ENCODE results near the gene AKT3. TPM values are rescaled to one million over a fixed set of nuclear protein-coding genes. Genes with fewer than 3 reads are reported as not detected.

AKT3 gene
- total RNA-seq, 2 experiments from 2014 or later: 29.3 to 34.6 TPM

- H3K27me3 Mint-ChIP-seq: no peaks in the 10 kb centered on the region
- peaks cover 20% of the 10 kb centered on the region for H3K4me1 Mint-ChIP-seq
- intact Hi-C loops (cut with DNase I, micrococcal nuclease): no loop called here
- peaks cover 7% of the 10 kb centered on the region for H3K36me3 Mint-ChIP-seq (ENCODE audit: low read depth)
- H3K27ac Mint-ChIP-seq: no peak overlapping the region
- CTCF ChIA-PET: interaction anchor here (0.6 to 1.5 kb wide), 7 partner anchors 8 to 873 kb away, joined by 3 to 5 read pairs (median 3); no protein-coding TSS in a partner anchor
- H3K4me3 Mint-ChIP-seq: no peak overlapping the region
- no peak for ATAC-seq
- POLR2A ChIA-PET: interaction anchor here (0.6 kb wide), 1 partner anchor 238 kb away, joined by 5 read pairs; no protein-coding TSS in a partner anchor
- no peaks in the 10 kb centered on the region for H3K9me3 Mint-ChIP-seq (ENCODE audit: low read depth)
- no peak for DNase-seq
These were observed 117.9 kb downstream of the AKT3 start for GRCh38 chr1:243731974-243732625.

GRCh38 chr1:243731301-243731891 is 118.6 kb downstream of the AKT3 start:
- no peak for DNase-seq
- ChIA-PET POLR2A (no interaction called here), CTCF (interaction anchor here (0.6 to 1.5 kb wide), 7 partner anchors 9 to 874 kb away, joined by 3 to 5 read pairs (median 3); no protein-coding TSS in a partner anchor)
- no peaks in the 10 kb centered on the region for H3K27me3 Mint-ChIP-seq
- H3K27ac Mint-ChIP-seq: no peak overlapping the region
- peaks cover 13% of the 10 kb centered on the region for H3K4me1 Mint-ChIP-seq
- peaks cover 7% of the 10 kb centered on the region for H3K36me3 Mint-ChIP-seq (ENCODE audit: low read depth)
- H3K4me3 Mint-ChIP-seq: no peak overlapping the region
- ATAC-seq: no peak
- H3K9me3 Mint-ChIP-seq (ENCODE audit: low read depth): no peaks in the 10 kb centered on the region
- intact Hi-C loops (cut with DNase I, micrococcal nuclease): no loop called here

- H3K36me3 Mint-ChIP-seq (ENCODE audit: low read depth): peaks cover 7% of the 10 kb centered on the region
- intact Hi-C loops (cut with DNase I, micrococcal nuclease): no loop called here
- H3K4me1 Mint-ChIP-seq: peaks cover 9% of the 10 kb centered on the region
- DNase-seq (no peak), ATAC-seq (no peak)
- no peak overlapping the region for H3K27ac Mint-ChIP-seq
- H3K4me3 Mint-ChIP-seq: no peak overlapping the region
- CTCF ChIA-PET: interaction anchor here (0.7 to 1.5 kb wide), 3 partner anchors 13 to 93 kb away, joined by 3 to 5 read pairs (median 4); no protein-coding TSS in a partner anchor
- POLR2A ChIA-PET: no interaction called here
- no peaks in the 10 kb centered on the region for H3K27me3 Mint-ChIP-seq
- H3K9me3 Mint-ChIP-seq (ENCODE audit: low read depth): no peaks in the 10 kb centered on the region
These were observed 119.4 kb downstream of the AKT3 start for GRCh38 chr1:243730487-243731150.

GRCh38 chr1:243729956-243730355 is 120.1 kb downstream of the AKT3 start:
- ATAC-seq (no peak), DNase-seq (no peak)
- H3K27me3 Mint-ChIP-seq: no peaks in the 10 kb centered on the region
- no peak overlapping the region for H3K4me3 Mint-ChIP-seq
- CTCF ChIA-PET: interaction anchor here (0.9 kb wide), 1 partner anchor 12 kb away, joined by 4 read pairs; no protein-coding TSS in a partner anchor
- POLR2A ChIA-PET: no interaction called here
- peaks cover 7% of the 10 kb centered on the region for H3K36me3 Mint-ChIP-seq (ENCODE audit: low read depth)
- no peak overlapping the region for H3K27ac Mint-ChIP-seq
- H3K9me3 Mint-ChIP-seq (ENCODE audit: low read depth): no peaks in the 10 kb centered on the region
- peaks cover 12% of the 10 kb centered on the region for H3K4me1 Mint-ChIP-seq
- intact Hi-C loops (cut with DNase I, micrococcal nuclease): no loop called here

GRCh38 chr1:243727503-243728203 is 122.4 kb downstream of the AKT3 start:
- ChIA-PET CTCF (interaction anchor here (1.4 kb wide), 1 partner anchor 22 kb away, joined by 3 read pairs; no protein-coding TSS in a partner anchor), POLR2A (no interaction called here)
- ATAC-seq (no peak), DNase-seq (no peak)
- intact Hi-C loops (cut with DNase I, micrococcal nuclease): no loop called here
- H3K36me3 Mint-ChIP-seq (ENCODE audit: low read depth): peaks cover 9% of the 10 kb centered on the region
- H3K9me3 Mint-ChIP-seq (ENCODE audit: low read depth): no peaks in the 10 kb centered on the region
- no peaks in the 10 kb centered on the region for H3K27me3 Mint-ChIP-seq
- H3K4me3 Mint-ChIP-seq: no peak overlapping the region
- H3K4me1 Mint-ChIP-seq: peaks cover 29% of the 10 kb centered on the region
- H3K27ac Mint-ChIP-seq: no peak overlapping the region

GRCh38 chr1:243726806-243727502 is 123.1 kb downstream of the AKT3 start:
- H3K4me1 Mint-ChIP-seq: peaks cover 33% of the 10 kb centered on the region
- POLR2A ChIA-PET: no interaction called here
- H3K36me3 Mint-ChIP-seq (ENCODE audit: low read depth): peaks cover 9% of the 10 kb centered on the region
- ATAC-seq: no peak
- no peaks in the 10 kb centered on the region for H3K27me3 Mint-ChIP-seq
- no peak overlapping the region for H3K4me3 Mint-ChIP-seq
- H3K27ac Mint-ChIP-seq: no peak overlapping the region
- no peak for DNase-seq
- no peaks in the 10 kb centered on the region for H3K9me3 Mint-ChIP-seq (ENCODE audit: low read depth)
- intact Hi-C loops (cut with DNase I, micrococcal nuclease): no loop called here
- CTCF ChIA-PET: interaction anchor here (0.8 to 1.4 kb wide), 2 partner anchors 16 to 21 kb away, joined by 3 to 4 read pairs; no protein-coding TSS in a partner anchor

GRCh38 chr1:243725846-243726245 is 124.2 kb downstream of the AKT3 start:
- H3K4me3 Mint-ChIP-seq: no peak overlapping the region
- ChIA-PET CTCF (interaction anchor here (0.8 kb wide), 1 partner anchor 15 kb away, joined by 4 read pairs; no protein-coding TSS in a partner anchor), POLR2A (no interaction called here)
- H3K9me3 Mint-ChIP-seq (ENCODE audit: low read depth): no peaks in the 10 kb centered on the region
- no peak for ATAC-seq
- no peak overlapping the region for H3K27ac Mint-ChIP-seq
- peaks cover 6% of the 10 kb centered on the region for H3K36me3 Mint-ChIP-seq (ENCODE audit: low read depth)
- peaks cover 34% of the 10 kb centered on the region for H3K4me1 Mint-ChIP-seq
- no peak for DNase-seq
- H3K27me3 Mint-ChIP-seq: no peaks in the 10 kb centered on the region
- intact Hi-C loops (cut with DNase I, micrococcal nuclease): no loop called here

- Mint-ChIP-seq H3K9me3 (ENCODE audit: low read depth) (no peaks in the 10 kb centered on the region), H3K36me3 (ENCODE audit: low read depth) (peaks cover 4% of the 10 kb centered on the region), H3K4me1 (peaks cover 35% of the 10 kb centered on the region), H3K4me3 (no peak overlapping the region), H3K27me3 (no peaks in the 10 kb centered on the region), H3K27ac (no peak overlapping the region)
- DNase-seq (no peak), ATAC-seq (no peak)
- ChIA-PET CTCF (interaction anchor here (0.6 kb wide), 1 partner anchor 15 kb away, joined by 4 read pairs; no protein-coding TSS in a partner anchor), POLR2A (no interaction called here)
- intact Hi-C loops (cut with DNase I, micrococcal nuclease): no loop called here
These were observed 125.0 kb downstream of the AKT3 start for GRCh38 chr1:243725075-243725474.

- peak; percentile 30 for ATAC-seq
These were observed 126.5 kb downstream of the AKT3 start for GRCh38 chr1:243723458-243724043.

GRCh38 chr1:243723050-243723449 is 127.0 kb downstream of the AKT3 start:
- Mint-ChIP-seq H3K36me3 (ENCODE audit: low read depth) (peaks cover 5% of the 10 kb centered on the region), H3K4me1 (peaks cover 35% of the 10 kb centered on the region), H3K4me3 (no peak overlapping the region), H3K9me3 (ENCODE audit: low read depth) (no peaks in the 10 kb centered on the region), H3K27me3 (no peaks in the 10 kb centered on the region), H3K27ac (no peak overlapping the region)
- intact Hi-C loops (cut with DNase I, micrococcal nuclease): no loop called here
- DNase-seq: no peak
- ChIA-PET POLR2A (no interaction called here), CTCF (no interaction called here)
- no peak for ATAC-seq

More at GRCh38 chr1:243723458-243724043, 126.5 kb downstream of the AKT3 start:
- H3K4me3 Mint-ChIP-seq: no peak overlapping the region
- intact Hi-C loops (cut with DNase I, micrococcal nuclease): no loop called here
- H3K4me1 Mint-ChIP-seq: peaks cover 35% of the 10 kb centered on the region
- no peaks in the 10 kb centered on the region for H3K9me3 Mint-ChIP-seq (ENCODE audit: low read depth)
- no peak for DNase-seq
- peaks cover 5% of the 10 kb centered on the region for H3K36me3 Mint-ChIP-seq (ENCODE audit: low read depth)
- H3K27ac Mint-ChIP-seq: no peak overlapping the region
- CTCF ChIA-PET: no interaction called here
- no peaks in the 10 kb centered on the region for H3K27me3 Mint-ChIP-seq
- POLR2A ChIA-PET: no interaction called here

Data from activated CD4-positive, alpha-beta T cell treated with anti-CD3 and anti-CD28 coated beads for 36 hours (primary cell).